ENCODE measurements around the gene RPTOR. TPM values are rescaled to one million over a fixed set of nuclear protein-coding genes. Genes with fewer than 3 reads are reported as not detected.

RPTOR gene
- total RNA-seq, 1 donor from 2014 or later: 65.9 TPM

DNA sequence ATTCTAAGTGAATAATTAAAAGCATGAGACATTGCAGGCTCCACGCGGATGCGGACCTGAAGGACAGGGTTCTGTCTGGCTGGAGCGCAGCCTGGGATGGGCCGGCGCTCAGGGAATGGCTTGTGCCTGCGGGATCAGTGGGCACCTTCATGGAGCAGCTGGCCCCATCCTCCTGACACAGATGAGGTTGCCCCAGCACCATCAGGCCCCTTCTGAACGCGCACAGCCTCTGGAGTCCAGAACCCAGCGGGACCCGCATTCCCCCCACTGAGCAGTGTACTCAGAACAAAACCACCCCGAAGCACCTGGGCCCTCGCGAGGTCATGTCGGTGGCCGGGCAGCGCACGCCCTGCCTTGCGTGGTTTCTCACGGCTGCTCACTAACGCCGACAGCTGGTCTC lies 376.5 kb downstream of the RPTOR start:
- intact Hi-C loops (cut with micrococcal nuclease): no loop called here
- CTCF ChIA-PET: no interaction called here
- H3K27me3 Mint-ChIP-seq: no peaks in the 10 kb centered on the region

DNA sequence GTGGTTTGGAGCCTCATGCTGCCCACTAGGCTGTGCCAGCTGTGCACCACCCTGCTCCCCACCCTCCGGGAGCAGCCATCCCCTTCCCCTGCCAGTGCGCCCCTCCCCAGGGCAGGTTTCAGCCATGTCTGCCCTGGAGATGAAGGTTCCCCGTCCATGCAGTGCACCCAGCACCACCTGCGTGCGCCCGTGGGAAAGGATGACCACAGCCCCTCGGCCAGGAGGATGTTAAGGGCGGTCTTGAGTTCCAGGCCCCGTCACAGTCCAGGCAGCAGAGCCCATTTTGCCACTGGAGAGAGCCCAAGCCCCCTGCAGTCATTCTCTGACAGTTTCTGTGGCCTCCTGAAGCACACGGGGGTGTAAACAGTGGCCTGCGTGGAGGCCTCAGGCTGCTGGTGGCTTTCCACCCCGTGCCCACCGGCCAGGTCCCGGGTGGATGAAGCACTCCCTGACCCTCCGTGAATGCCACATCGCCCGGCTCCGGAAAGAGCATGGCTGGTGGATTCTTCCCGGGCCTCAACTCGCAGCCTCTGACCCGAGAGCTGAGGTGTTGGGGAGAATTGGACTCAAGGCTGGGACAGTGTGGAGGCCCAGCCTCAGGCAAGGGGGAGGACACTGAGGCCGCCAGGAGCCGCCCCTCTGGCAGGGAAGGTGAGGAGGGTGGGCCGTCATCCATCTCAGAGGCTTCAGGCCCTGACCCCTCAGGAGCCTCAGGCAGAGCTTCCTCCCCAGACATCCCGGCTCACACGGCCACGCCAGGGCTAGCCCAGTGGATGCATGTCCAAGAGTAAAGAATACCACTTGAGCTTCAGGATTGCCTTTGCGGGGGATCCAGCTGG lies 377.3 kb downstream of the RPTOR start:
- ChIA-PET POLR2A (no interaction called here), CTCF (no interaction called here)
- DNase-seq (no peak), ATAC-seq (ENCODE audit: low read depth) (no peak)
- Mint-ChIP-seq H3K27me3 (no peaks in the 10 kb centered on the region), H3K4me3 (no peak overlapping the region), H3K4me1 (peaks cover 8% of the 10 kb centered on the region), H3K9me3 (no peaks in the 10 kb centered on the region), H3K27ac (no peak overlapping the region), H3K36me3 (ENCODE audit: low read depth) (peaks cover 49% of the 10 kb centered on the region)
- TF ChIP-seq, protein P1, sequence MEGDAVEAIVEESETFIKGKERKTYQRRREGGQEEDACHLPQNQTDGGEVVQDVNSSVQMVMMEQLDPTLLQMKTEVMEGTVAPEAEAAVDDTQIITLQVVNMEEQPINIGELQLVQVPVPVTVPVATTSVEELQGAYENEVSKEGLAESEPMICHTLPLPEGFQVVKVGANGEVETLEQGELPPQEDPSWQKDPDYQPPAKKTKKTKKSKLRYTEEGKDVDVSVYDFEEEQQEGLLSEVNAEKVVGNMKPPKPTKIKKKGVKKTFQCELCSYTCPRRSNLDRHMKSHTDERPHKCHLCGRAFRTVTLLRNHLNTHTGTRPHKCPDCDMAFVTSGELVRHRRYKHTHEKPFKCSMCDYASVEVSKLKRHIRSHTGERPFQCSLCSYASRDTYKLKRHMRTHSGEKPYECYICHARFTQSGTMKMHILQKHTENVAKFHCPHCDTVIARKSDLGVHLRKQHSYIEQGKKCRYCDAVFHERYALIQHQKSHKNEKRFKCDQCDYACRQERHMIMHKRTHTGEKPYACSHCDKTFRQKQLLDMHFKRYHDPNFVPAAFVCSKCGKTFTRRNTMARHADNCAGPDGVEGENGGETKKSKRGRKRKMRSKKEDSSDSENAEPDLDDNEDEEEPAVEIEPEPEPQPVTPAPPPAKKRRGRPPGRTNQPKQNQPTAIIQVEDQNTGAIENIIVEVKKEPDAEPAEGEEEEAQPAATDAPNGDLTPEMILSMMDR (IDR thresholded peaks at IDR 0.05): no peak
- intact Hi-C loops (cut with micrococcal nuclease): no loop called here

More for the DNA sequence above, 376.5 kb downstream of the RPTOR start:
- Mint-ChIP-seq H3K9me3 (no peaks in the 10 kb centered on the region), H3K36me3 (ENCODE audit: low read depth) (peaks cover 43% of the 10 kb centered on the region), H3K27ac (no peak overlapping the region), H3K4me1 (peaks cover 8% of the 10 kb centered on the region), H3K4me3 (no peak overlapping the region)
- TF ChIP-seq, protein P1 (IDR thresholded peaks at IDR 0.05): no peak
- ATAC-seq (ENCODE audit: low read depth) (no peak), DNase-seq (no peak)
- POLR2A ChIA-PET: no interaction called here

DNA sequence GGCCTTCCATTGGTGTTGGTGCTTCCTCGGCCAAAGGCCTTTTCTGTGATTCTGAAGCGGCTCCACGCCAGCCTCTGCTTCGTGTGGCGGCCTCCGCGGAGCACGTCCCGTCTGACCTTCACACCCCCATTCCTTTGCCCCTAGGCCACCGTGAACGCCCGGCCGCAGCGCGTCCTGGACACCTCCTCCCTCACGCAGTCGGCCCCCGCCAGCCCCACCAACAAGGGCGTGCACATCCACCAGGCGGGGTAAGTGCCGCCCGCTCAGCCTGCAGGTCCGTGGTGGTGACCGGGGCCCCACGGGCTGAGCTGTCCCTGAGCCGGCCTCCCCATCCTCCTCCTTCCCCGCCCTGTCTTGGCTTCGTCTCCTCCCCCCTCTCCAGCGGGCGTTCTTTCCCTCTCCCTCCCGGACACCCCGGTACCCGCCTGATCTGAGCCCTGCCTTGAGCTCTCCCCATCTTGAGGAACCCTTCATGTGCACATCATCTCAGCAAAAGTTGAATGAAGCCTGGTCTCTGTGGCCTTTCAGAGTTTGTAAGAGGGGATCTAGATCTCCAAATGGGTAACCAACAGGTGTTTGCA lies 378.0 kb downstream of the RPTOR start:
- intact Hi-C loops (cut with micrococcal nuclease): no loop called here
- POLR2A ChIA-PET: no interaction called here
- CTCF ChIA-PET: no interaction called here
- TF ChIP-seq, protein P1 (IDR thresholded peaks at IDR 0.05): no peak
- Mint-ChIP-seq H3K27me3 (no peaks in the 10 kb centered on the region), H3K27ac (no peak overlapping the region), H3K9me3 (no peaks in the 10 kb centered on the region), H3K36me3 (ENCODE audit: low read depth) (peaks cover 53% of the 10 kb centered on the region), H3K4me1 (peaks cover 9% of the 10 kb centered on the region), H3K4me3 (no peak overlapping the region)
- ATAC-seq (ENCODE audit: low read depth) (no peak), DNase-seq (no peak)

DNA sequence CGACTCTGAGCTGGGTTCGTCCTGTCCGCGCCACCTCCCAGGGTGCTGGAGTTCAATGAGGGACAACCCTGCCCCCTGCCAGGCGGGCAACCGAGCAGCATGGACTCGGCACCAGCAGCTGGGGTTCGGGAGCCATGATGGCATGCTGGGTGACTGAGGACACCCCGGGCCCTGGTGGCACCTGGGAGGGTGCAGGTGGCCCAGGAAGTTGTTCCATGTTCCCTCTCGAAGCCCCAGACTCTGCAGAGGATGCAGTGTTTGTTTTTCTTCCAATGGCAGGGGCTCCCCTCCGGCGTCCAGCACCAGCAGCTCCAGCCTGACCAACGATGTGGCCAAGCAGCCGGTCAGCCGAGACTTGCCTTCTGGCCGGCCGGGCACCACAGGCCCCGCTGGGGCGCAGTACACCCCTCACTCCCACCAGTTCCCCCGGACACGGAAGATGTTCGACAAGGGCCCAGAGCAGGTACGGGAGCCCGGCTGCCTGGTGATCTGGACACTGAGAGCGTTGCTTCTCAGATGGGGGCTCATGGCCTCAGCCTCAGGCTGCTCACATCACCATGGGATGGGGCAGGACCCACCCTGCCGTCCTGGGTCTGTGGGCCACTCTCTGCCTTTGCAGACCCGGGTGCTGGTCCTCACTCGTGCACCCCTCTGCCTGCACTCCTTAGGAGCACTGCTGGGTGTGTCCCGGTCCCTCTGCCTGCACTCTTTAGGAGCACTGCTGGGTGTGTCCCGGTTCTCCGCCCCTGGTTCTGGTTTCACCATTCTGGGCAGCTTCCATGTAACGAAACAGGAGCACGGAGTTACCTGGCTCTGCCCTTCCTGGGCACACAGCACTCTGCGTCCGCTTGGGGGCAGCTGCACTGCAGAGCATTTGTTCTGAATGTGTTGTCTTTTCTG lies 378.8 kb downstream of the RPTOR start:
- intact Hi-C loops (cut with micrococcal nuclease): no loop called here
- Mint-ChIP-seq H3K36me3 (ENCODE audit: low read depth) (peaks cover 58% of the 10 kb centered on the region), H3K4me3 (no peak overlapping the region), H3K27ac (no peak overlapping the region), H3K9me3 (no peaks in the 10 kb centered on the region), H3K27me3 (no peaks in the 10 kb centered on the region), H3K4me1 (peaks cover 9% of the 10 kb centered on the region)
- no peak for ATAC-seq (ENCODE audit: low read depth)
- CTCF ChIA-PET: no interaction called here
- TF ChIP-seq, protein P1 (IDR thresholded peaks at IDR 0.05): no peak
- no peak for DNase-seq
- POLR2A ChIA-PET: no interaction called here
